Measurements from ENCODE around the gene LYG1. TPM values are rescaled to one million over a fixed set of nuclear protein-coding genes. Genes with fewer than 3 reads are reported as not detected.
A peak's percentile ranks its signal among the peaks of the same experiment; 100 is the strongest.
"Not testable (repeated sequence)": the region's sequence is repeated elsewhere in the genome, so short reads cannot be mapped to it uniquely, and the experiment has no call there.

LYG1 gene
- total RNA-seq = under 1 TPM; 0.47 to 0.68 (median 0.54) TPM

GRCh38 chr2:99301097-99301496 is at the start of gene LYG1:
TSS of gene LYG1 (minus strand) at chr2:99301197. CDS start at chr2:99295670, 5,527 bp downstream.
- H3K4me3 Mint-ChIP-seq; H3K4me1 Mint-ChIP-seq (ENCODE audit: low read depth); ATAC-seq; H3K27me3 Mint-ChIP-seq (ENCODE audit: low read depth); H3K9me3 Mint-ChIP-seq; DNase-seq: not testable (repeated sequence)
- H3K36me3 Mint-ChIP-seq (ENCODE audit: insufficient read depth) = peaks cover 32% of the 10 kb centered on the region

DNA sequence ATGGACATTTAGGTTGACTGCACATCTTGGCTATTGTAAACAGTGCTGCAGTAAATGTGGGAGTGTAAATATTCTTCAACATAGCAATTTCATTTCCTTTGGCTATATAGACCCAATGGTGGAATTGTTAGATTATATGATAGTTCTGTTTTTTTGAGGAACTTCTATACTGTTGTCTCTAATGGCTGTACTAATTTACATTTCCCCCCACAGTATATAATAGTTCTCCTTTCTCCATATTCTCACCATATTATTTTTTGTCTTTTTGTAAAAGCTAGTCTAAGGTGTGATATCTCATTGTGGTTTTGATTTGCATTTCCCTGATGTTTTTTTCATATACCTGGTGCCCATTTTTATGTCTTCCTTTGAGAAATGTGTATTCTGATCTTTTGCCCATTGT is 49.2 kb upstream of the LYG1 start:
- H3K27me3 Mint-ChIP-seq (ENCODE audit: low read depth) = no peaks in the 10 kb centered on the region
- H3K4me3 Mint-ChIP-seq = no peak overlapping the region
- ATAC-seq (no peak), DNase-seq (no peak)
- peaks cover 14% of the 10 kb centered on the region for H3K36me3 Mint-ChIP-seq (ENCODE audit: insufficient read depth)
- H3K4me1 Mint-ChIP-seq (ENCODE audit: low read depth) = peaks cover 65% of the 10 kb centered on the region
- H3K9me3 Mint-ChIP-seq = no peaks in the 10 kb centered on the region

DNA sequence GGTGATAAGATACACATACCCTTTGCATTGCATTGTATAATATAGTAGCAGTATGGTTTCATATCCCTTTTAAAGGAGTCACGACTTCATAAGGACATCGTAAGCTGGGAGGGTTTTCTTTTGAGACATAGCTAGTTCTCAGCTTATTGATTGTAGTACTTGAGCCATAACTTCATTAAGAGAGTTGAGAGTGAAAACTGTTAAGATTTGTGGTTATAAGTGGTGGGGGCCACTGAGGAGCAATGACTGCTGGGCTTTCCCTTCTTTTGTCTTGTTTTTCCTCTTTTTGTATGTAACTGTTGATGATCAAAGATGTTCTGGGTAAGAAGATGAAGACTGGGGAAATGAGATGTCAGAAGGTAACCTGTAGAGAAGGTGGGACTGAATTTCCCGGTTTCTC is 47.2 kb upstream of the LYG1 start:
- ATAC-seq (peak; percentile 81 to 85), DNase-seq (no peak)
- H3K36me3 Mint-ChIP-seq (ENCODE audit: insufficient read depth) = peaks cover 12% of the 10 kb centered on the region
- H3K4me3 Mint-ChIP-seq = no peak overlapping the region
- peaks cover 57% of the 10 kb centered on the region for H3K4me1 Mint-ChIP-seq (ENCODE audit: low read depth)
- no peaks in the 10 kb centered on the region for H3K9me3 Mint-ChIP-seq
- H3K27me3 Mint-ChIP-seq (ENCODE audit: low read depth) = no peaks in the 10 kb centered on the region

- Mint-ChIP-seq H3K4me1 (ENCODE audit: low read depth) (peaks cover 62% of the 10 kb centered on the region), H3K36me3 (ENCODE audit: insufficient read depth) (peaks cover 12% of the 10 kb centered on the region), H3K27me3 (ENCODE audit: low read depth) (no peaks in the 10 kb centered on the region), H3K9me3 (no peaks in the 10 kb centered on the region), H3K4me3 (no peak overlapping the region)
- ATAC-seq (no peak), DNase-seq (no peak)
Observed at GRCh38 chr2:99346218-99346617, 45.2 kb upstream of the LYG1 start.

DNA sequence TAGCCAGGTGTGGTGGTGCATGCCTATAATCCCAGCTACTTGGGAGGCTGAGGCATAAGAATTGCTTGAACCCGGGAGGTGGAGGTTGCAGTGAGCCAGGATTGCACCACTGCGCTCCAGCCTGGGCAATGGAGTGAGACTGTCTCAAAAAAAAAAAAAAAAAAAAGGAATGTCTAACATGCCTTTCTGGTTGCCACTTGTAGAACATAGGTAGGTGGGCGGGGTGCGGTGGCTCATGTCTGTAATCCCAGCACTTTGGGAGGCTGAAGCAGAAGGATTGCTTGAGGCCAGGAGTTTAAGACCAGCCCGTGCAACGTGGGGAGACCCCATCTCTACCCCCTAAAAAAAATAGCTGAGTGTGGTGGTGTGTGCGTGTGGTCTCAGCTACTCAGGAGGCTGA is 44.4 kb upstream of the LYG1 start:
- not testable (repeated sequence) for DNase-seq; H3K9me3 Mint-ChIP-seq; H3K4me3 Mint-ChIP-seq; H3K27me3 Mint-ChIP-seq (ENCODE audit: low read depth); ATAC-seq
- Mint-ChIP-seq H3K4me1 (ENCODE audit: low read depth) (peaks cover 62% of the 10 kb centered on the region), H3K36me3 (ENCODE audit: insufficient read depth) (peaks cover 12% of the 10 kb centered on the region)

GRCh38 chr2:99342536-99342935 is 41.5 kb upstream of the LYG1 start:
- Mint-ChIP-seq H3K36me3 (ENCODE audit: insufficient read depth) (peaks cover 8% of the 10 kb centered on the region), H3K27me3 (ENCODE audit: low read depth) (no peaks in the 10 kb centered on the region), H3K9me3 (no peaks in the 10 kb centered on the region), H3K4me3 (no peak overlapping the region), H3K4me1 (ENCODE audit: low read depth) (peaks cover 51% of the 10 kb centered on the region)
- DNase-seq (no peak), ATAC-seq (no peak)

- DNase-seq (no peak), ATAC-seq (no peak)
- no peak overlapping the region for H3K4me3 Mint-ChIP-seq
- peaks cover 2% of the 10 kb centered on the region for H3K36me3 Mint-ChIP-seq (ENCODE audit: insufficient read depth)
- peaks cover 44% of the 10 kb centered on the region for H3K4me1 Mint-ChIP-seq (ENCODE audit: low read depth)
- H3K9me3 Mint-ChIP-seq = no peaks in the 10 kb centered on the region
- H3K27me3 Mint-ChIP-seq (ENCODE audit: low read depth) = no peaks in the 10 kb centered on the region
Observed at GRCh38 chr2:99340669-99341236, 39.8 kb upstream of the LYG1 start.

GRCh38 chr2:99338029-99338585 is 37.1 kb upstream of the LYG1 start:
- H3K4me1 Mint-ChIP-seq (ENCODE audit: low read depth) = peaks cover 58% of the 10 kb centered on the region
- H3K27me3 Mint-ChIP-seq (ENCODE audit: low read depth) = no peaks in the 10 kb centered on the region
- DNase-seq (no peak), ATAC-seq (no peak)
- peaks cover 3% of the 10 kb centered on the region for H3K36me3 Mint-ChIP-seq (ENCODE audit: insufficient read depth)
- H3K9me3 Mint-ChIP-seq = no peaks in the 10 kb centered on the region
- H3K4me3 Mint-ChIP-seq = no peak overlapping the region

- H3K9me3 Mint-ChIP-seq = no peaks in the 10 kb centered on the region
- H3K36me3 Mint-ChIP-seq (ENCODE audit: insufficient read depth) = peaks cover 9% of the 10 kb centered on the region
- H3K27me3 Mint-ChIP-seq (ENCODE audit: low read depth) = no peaks in the 10 kb centered on the region
- peak; percentile 90 for DNase-seq
- no peak within 1 kb of the TSS for H3K4me3 Mint-ChIP-seq
- ATAC-seq = peak; percentile 80 to 81
- peaks cover 58% of the 10 kb centered on the region for H3K4me1 Mint-ChIP-seq (ENCODE audit: low read depth)
Observed at GRCh38 chr2:99337113-99338028, 36.4 kb upstream of the LYG1 start, which contains the start of gene EIF5B. TSS of gene EIF5B (plus strand) at chr2:99337389. CDS start at chr2:99337555, 166 bp downstream.

GRCh38 chr2:99336804-99337112 is 35.8 kb upstream of the LYG1 start:
- peaks cover 54% of the 10 kb centered on the region for H3K4me1 Mint-ChIP-seq (ENCODE audit: low read depth)
- H3K27me3 Mint-ChIP-seq (ENCODE audit: low read depth) = no peaks in the 10 kb centered on the region
- peaks cover 14% of the 10 kb centered on the region for H3K36me3 Mint-ChIP-seq (ENCODE audit: insufficient read depth)
- DNase-seq (no peak), ATAC-seq (peak; percentile 1 to 5)
- no peaks in the 10 kb centered on the region for H3K9me3 Mint-ChIP-seq
- no peak overlapping the region for H3K4me3 Mint-ChIP-seq

GRCh38 chr2:99335911-99336803 is 35.2 kb upstream of the LYG1 start, which contains the start of gene TXNDC9:
TSS of gene TXNDC9 (minus strand) at chr2:99336333. CDS start at chr2:99333210, 3,123 bp downstream.
- H3K4me3 Mint-ChIP-seq = no peak within 1 kb of the TSS
- no peaks in the 10 kb centered on the region for H3K9me3 Mint-ChIP-seq
- peak; percentile 80 to 83 for ATAC-seq
- peaks cover 51% of the 10 kb centered on the region for H3K4me1 Mint-ChIP-seq (ENCODE audit: low read depth)
- peaks cover 14% of the 10 kb centered on the region for H3K36me3 Mint-ChIP-seq (ENCODE audit: insufficient read depth)
- DNase-seq = peak; percentile 95
- no peaks in the 10 kb centered on the region for H3K27me3 Mint-ChIP-seq (ENCODE audit: low read depth)

DNA sequence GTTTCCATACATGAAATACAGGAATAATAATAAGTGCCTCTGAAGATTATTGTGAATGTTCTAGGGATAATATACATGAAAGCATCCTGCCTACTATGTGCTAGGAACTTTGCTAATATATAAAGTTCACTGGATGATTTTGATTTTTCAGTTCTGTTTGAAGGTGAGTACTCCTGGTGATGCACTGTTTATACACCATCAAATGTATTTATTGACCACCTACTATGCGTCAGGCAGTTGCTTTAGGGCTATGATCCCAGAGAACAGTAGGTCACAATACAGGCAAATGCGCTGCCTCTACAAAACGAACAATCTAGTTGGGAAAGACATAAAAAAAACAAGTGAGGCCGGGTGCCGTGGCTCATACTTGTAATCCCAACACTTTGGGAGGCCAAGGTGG is 24.4 kb upstream of the LYG1 start:
- ATAC-seq (no peak), DNase-seq (no peak)
- H3K4me1 Mint-ChIP-seq (ENCODE audit: low read depth) = peaks cover 4% of the 10 kb centered on the region
- no peak overlapping the region for H3K4me3 Mint-ChIP-seq
- no peaks in the 10 kb centered on the region for H3K27me3 Mint-ChIP-seq (ENCODE audit: low read depth)
- peaks cover 43% of the 10 kb centered on the region for H3K36me3 Mint-ChIP-seq (ENCODE audit: insufficient read depth)
- H3K9me3 Mint-ChIP-seq = no peaks in the 10 kb centered on the region

DNA sequence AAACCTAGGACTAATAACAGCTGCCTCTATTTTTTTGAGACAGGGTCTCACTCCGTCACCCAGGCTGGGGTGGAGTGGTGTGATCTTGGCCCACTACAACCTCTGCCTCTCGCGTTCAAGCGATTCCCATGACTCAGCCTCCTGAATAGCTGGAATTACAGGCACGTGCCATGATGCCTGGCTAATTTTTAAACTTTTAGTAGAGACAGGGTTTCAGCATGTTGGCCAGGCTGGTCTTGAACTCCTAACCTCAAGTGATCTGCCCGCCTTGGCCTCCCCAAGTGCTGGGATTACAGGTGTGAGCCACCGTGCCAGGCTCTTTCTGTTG is 16.8 kb upstream of the LYG1 start:
- ATAC-seq; H3K4me1 Mint-ChIP-seq (ENCODE audit: low read depth); H3K9me3 Mint-ChIP-seq; H3K27me3 Mint-ChIP-seq (ENCODE audit: low read depth); DNase-seq; H3K4me3 Mint-ChIP-seq: not testable (repeated sequence)
- peaks cover 41% of the 10 kb centered on the region for H3K36me3 Mint-ChIP-seq (ENCODE audit: insufficient read depth)
